SU-DHL-6 (cell line): ENCODE data around the gene RAB6B.

ENCODE experiments used
- H2AFZ ChIP-seq: fragments of 200-600 bp; sonication (generic); 2 replicates; pipeline ENCODE4 v1.6.1; 2014; ENCODE audit warnings: low read depth, mild to moderate bottlenecking, moderate library complexity, mixed read lengths, antibody characterized with exemption, low read length; ENCODE audit not compliant: severe bottlenecking
- H3F3A ChIP-seq: fragments of 200-600 bp; shearing (Covaris generic); 2 replicates; pipeline ENCODE4 v1.6.0; 2016; ENCODE audit warnings: antibody characterized with exemption, mild to moderate bottlenecking; ENCODE audit not compliant: insufficient read depth
- H3K27ac ChIP-seq: fragments of 200-600 bp; sonication (generic); 2 replicates; pipeline ENCODE4 v1.5.1; 2016; ENCODE audit warnings: low read depth, mild to moderate bottlenecking, low read length, moderate library complexity, mixed read lengths
- H3K27me3 ChIP-seq: fragments of 200-600 bp; sonication (generic), shearing (Covaris generic); 2 replicates; pipeline ENCODE4 v1.6.0; 2014; ENCODE audit warnings: mild to moderate bottlenecking, low read length
- H3K36me3 ChIP-seq: fragments of 200-600 bp; sonication (generic); 2 replicates; pipeline ENCODE4 v1.6.1; 2014; ENCODE audit warnings: mild to moderate bottlenecking, low read length, mixed read lengths
- H3K4me2 ChIP-seq: fragments of 300-600, 200-600 bp; shearing (Covaris generic), sonication (generic); 2 replicates; pipeline ENCODE4 v1.6.0; 2014; ENCODE audit warnings: low read length, low read depth, mild to moderate bottlenecking; ENCODE audit not compliant: poor library complexity, severe bottlenecking
- H3K4me3 ChIP-seq: fragments of 200-600 bp; sonication (generic); 2 replicates; pipeline ENCODE4 v1.5.1; 2014; ENCODE audit warnings: antibody characterized with exemption, low read length, mild to moderate bottlenecking, mixed read lengths; ENCODE audit not compliant: insufficient read depth, poor library complexity, severe bottlenecking
- H3K79me2 ChIP-seq: fragments of 200-600 bp; sonication (generic); 2 replicates; pipeline ENCODE4 v1.6.1; 2014; ENCODE audit warnings: mild to moderate bottlenecking, low read length, moderate library complexity; ENCODE audit not compliant: insufficient read depth
- H3K9ac ChIP-seq: fragments of 200-600 bp; sonication (generic); 2 replicates; pipeline ENCODE4 v1.7.0; 2014; ENCODE audit warnings: mild to moderate bottlenecking, low read length
- H3K9me2 ChIP-seq: fragments of 200-600 bp; sonication (generic); replicated peaks from 2 replicates; pipeline ENCODE4 v1.6.1; 2014; ENCODE audit warnings: low read length; ENCODE audit not compliant: insufficient read depth
- H3K9me3 ChIP-seq: fragments of 200-600 bp; sonication (generic); 2 replicates; pipeline ENCODE4 v1.6.1; 2014; ENCODE audit warnings: low read length, mixed read lengths; ENCODE audit not compliant: insufficient read depth
- H4K20me1 ChIP-seq: fragments of 200-600 bp; sonication (generic); 2 replicates; pipeline ENCODE4 v1.6.1; 2014; ENCODE audit warnings: low read depth, mild to moderate bottlenecking, antibody characterized with exemption, low read length, moderate library complexity, mixed read lengths
- EZH2phosphoT487 ChIP-seq: fragments of 200-600 bp; sonication (generic), shearing (Covaris generic); conservative IDR thresholded peaks from 2 replicates; pipeline ENCODE4 v1.6.1; 2018; ENCODE audit warnings: mild to moderate bottlenecking, antibody characterized with exemption, low read length, moderate library complexity, mixed read lengths
- TF ChIP-seq, protein P1 (sequence below): fragments of 200-600 bp; sonication (generic); IDR thresholded peaks from one replicate; pipeline ENCODE4 v1.5.1; 2017; ENCODE audit warnings: antibody characterized with exemption, mild to moderate bottlenecking, low read length, moderate library complexity; ENCODE audit not compliant: insufficient read depth, poor library complexity, severe bottlenecking

The RAB6B gene

DNA sequence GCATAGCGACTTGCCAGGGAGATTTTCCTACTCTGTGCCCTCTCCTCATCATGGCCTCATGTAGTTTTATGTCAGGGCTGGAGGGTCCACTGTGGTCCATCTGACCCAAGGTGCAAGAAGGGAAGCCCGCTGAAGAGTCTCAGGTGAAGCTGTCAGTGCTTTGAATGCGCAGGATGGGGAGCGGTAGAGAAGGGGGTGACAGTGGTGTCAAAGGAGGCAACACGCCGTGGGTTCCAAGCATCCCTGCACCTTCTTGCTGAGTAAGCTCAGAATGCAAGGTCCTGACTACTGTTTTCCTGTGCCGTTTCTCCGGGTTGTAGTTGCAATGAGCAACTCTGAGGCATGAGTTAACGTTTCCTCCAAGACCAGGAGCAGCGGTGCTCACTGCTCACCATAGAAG is 44.9 kb upstream of the RAB6B start:
- H3K27ac ChIP-seq, result no peak overlapping the region
- no peak overlapping the region for H3K9ac ChIP-seq
- no peak overlapping the region for H3K4me3 ChIP-seq
- TF ChIP-seq EZH2phosphoT487, result no peak
- TF ChIP-seq, protein P1, sequence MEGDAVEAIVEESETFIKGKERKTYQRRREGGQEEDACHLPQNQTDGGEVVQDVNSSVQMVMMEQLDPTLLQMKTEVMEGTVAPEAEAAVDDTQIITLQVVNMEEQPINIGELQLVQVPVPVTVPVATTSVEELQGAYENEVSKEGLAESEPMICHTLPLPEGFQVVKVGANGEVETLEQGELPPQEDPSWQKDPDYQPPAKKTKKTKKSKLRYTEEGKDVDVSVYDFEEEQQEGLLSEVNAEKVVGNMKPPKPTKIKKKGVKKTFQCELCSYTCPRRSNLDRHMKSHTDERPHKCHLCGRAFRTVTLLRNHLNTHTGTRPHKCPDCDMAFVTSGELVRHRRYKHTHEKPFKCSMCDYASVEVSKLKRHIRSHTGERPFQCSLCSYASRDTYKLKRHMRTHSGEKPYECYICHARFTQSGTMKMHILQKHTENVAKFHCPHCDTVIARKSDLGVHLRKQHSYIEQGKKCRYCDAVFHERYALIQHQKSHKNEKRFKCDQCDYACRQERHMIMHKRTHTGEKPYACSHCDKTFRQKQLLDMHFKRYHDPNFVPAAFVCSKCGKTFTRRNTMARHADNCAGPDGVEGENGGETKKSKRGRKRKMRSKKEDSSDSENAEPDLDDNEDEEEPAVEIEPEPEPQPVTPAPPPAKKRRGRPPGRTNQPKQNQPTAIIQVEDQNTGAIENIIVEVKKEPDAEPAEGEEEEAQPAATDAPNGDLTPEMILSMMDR, result no peak
- no peaks in the 10 kb centered on the region for H3K79me2 ChIP-seq
- no peak overlapping the region for H2AFZ ChIP-seq
- H3K36me3 ChIP-seq, result no peaks in the 10 kb centered on the region
- no peak overlapping the region for H3K4me2 ChIP-seq
- no peaks in the 10 kb centered on the region for H3K9me2 ChIP-seq
- H3K9me3 ChIP-seq, result no peaks in the 10 kb centered on the region
- no peaks in the 10 kb centered on the region for H4K20me1 ChIP-seq
- no peaks in the 10 kb centered on the region for H3K27me3 ChIP-seq
- H3F3A ChIP-seq, result no peaks in the 10 kb centered on the region

DNA sequence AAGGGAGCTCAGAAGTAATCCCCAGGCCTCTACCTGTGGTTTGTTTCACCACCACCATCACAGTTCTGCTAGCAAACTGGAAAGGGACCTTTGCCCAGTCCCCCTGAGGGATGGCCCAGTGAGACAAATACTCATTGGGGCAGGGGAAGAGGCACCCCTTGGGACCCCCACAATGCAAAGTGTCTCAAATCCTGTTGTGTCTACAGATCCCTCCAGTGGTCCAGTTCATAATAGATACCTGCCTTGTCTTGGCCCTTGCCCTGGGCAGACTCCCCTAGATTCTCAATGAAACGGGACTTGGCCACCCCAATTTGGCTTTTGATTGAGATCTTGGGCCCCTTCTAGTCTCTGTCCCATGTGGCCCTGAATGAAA is 43.8 kb upstream of the RAB6B start:
- Histone ChIP-seq H3K27ac (no peak overlapping the region), H2AFZ (no peak overlapping the region), H3K4me2 (no peak overlapping the region), H3K27me3 (no peaks in the 10 kb centered on the region), H3K4me3 (no peak overlapping the region), H3K9me3 (no peaks in the 10 kb centered on the region), H3K36me3 (no peaks in the 10 kb centered on the region), H3F3A (no peaks in the 10 kb centered on the region), H3K9me2 (no peaks in the 10 kb centered on the region), H3K79me2 (no peaks in the 10 kb centered on the region), H4K20me1 (no peaks in the 10 kb centered on the region), H3K9ac (no peak overlapping the region)
- TF ChIP-seq, protein P1, result no peak
- no peak for TF ChIP-seq EZH2phosphoT487

DNA sequence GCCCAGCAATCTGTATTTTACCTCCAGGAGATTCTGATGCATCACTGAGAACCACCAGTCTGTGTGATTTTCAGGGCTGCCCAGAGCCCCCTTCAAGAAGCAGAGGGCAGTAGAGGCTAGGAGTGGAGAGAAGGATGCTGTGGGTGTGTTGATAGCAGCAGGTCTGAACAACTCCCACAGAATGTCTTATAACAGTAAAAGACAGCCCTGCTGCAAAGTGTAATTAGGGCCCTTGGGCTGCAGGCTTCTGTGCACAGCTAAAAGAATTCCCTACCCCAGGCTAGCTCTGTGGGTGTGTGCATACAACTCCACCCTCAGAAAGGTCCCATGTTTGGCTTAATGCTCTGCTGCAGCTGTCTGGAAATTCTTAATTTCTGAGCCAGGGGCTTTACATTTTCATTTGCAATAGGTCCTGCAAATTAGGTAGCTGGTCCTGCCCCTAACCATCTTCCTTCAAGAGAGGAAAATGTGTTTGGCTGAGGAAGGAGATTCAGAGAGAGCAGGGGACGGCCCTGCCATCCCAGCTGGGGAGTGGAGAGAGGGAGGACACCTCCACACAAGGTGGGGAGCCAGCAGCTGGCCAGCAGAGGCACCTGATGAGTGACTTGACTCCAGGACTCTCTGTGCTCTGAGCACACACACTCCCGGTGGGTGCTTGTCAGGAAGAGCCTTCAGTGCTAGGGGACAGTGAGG is 43.2 kb upstream of the RAB6B start:
- H3K27me3 ChIP-seq, result no peaks in the 10 kb centered on the region
- H3K27ac ChIP-seq, result no peak overlapping the region
- H3K36me3 ChIP-seq, result no peaks in the 10 kb centered on the region
- H3K9me3 ChIP-seq, result no peaks in the 10 kb centered on the region
- H2AFZ ChIP-seq, result no peak overlapping the region
- TF ChIP-seq, protein P1, result no peak
- no peak for TF ChIP-seq EZH2phosphoT487
- H3K79me2 ChIP-seq, result no peaks in the 10 kb centered on the region
- H3F3A ChIP-seq, result no peaks in the 10 kb centered on the region
- H3K9ac ChIP-seq, result no peak overlapping the region
- no peak overlapping the region for H3K4me3 ChIP-seq
- no peaks in the 10 kb centered on the region for H3K9me2 ChIP-seq
- no peaks in the 10 kb centered on the region for H4K20me1 ChIP-seq
- no peak overlapping the region for H3K4me2 ChIP-seq
